Islet precursor cell (in vitro differentiated cells): ENCODE results near the gene NEURL1B.
A peak's percentile ranks its signal among the peaks of the same experiment; 100 is the strongest.

Experiments used
- DNase-seq: peaks from one replicate; pipeline ENCODE4 v3.0.0-alpha.2; 2018

NEURL1B gene

GRCh38 chr5:172735141-172735831 lies 94.2 kb downstream of the NEURL1B start:
- DNase-seq, result no peak

GRCh38 chr5:172736508-172737135 lies 95.6 kb downstream of the NEURL1B start:
- DNase-seq, result no peak

GRCh38 chr5:172739375-172739774 lies 98.3 kb downstream of the NEURL1B start:
- DNase-seq, result no peak

GRCh38 chr5:172740428-172741205 lies 99.6 kb downstream of the NEURL1B start:
- peak; percentile 81 for DNase-seq
